GM23338 (cell line): ENCODE data around the gene CNIH1. TPM values are rescaled to one million over a fixed set of nuclear protein-coding genes. Genes with fewer than 3 reads are reported as not detected.

ENCODE experiments used
- ATAC-seq: fragments of 200-7000 bp; cut with Tn5 transposase; 3 replicates; pipeline ENCODE4 v1.9.1; 2020
- DNase-seq: peaks from one replicate; pipeline ENCODE4 v3.0.0-alpha.2; 2015; ENCODE audit warnings: low spot score
- H2AFZ ChIP-seq: fragments of 200-600 bp; sonication (generic); 2 replicates; pipeline ENCODE4 v1.8.0; 2016; ENCODE audit warnings: antibody characterized with exemption, mild to moderate bottlenecking, moderate library complexity
- H3F3A ChIP-seq: fragments of 200-600 bp; sonication (generic); replicated peaks from 2 replicates; pipeline ENCODE4 v1.8.0; 2017; ENCODE audit warnings: antibody characterized with exemption, mixed run types, low read depth
- H3K27ac ChIP-seq: fragments of 200-600 bp; sonication (generic); 2 replicates; pipeline ENCODE4 v1.6.1; 2016; ENCODE audit warnings: low read depth
- H3K27me3 ChIP-seq: fragments of 200-600 bp; sonication (generic); 2 replicates; pipeline ENCODE4 v1.8.0; 2016; ENCODE audit warnings: mild to moderate bottlenecking, mixed run types, moderate library complexity; ENCODE audit not compliant: insufficient read depth
- H3K36me3 ChIP-seq: fragments of 200-600 bp; sonication (generic); 2 replicates; pipeline ENCODE4 v1.8.0; 2016; ENCODE audit warnings: mild to moderate bottlenecking; ENCODE audit not compliant: insufficient read depth
- H3K4me1 ChIP-seq: fragments of 200-600 bp; sonication (generic); 2 replicates; pipeline ENCODE4 v1.8.0; 2016; ENCODE audit warnings: mild to moderate bottlenecking, moderate library complexity; ENCODE audit not compliant: insufficient read depth
- H3K4me2 ChIP-seq: fragments of 200-600 bp; sonication (generic); 2 replicates; pipeline ENCODE4 v1.7.1; 2017; ENCODE audit warnings: mixed run types
- H3K4me3 ChIP-seq: fragments of 200-600 bp; sonication (generic); 2 replicates; pipeline ENCODE4 v1.6.1; 2016; ENCODE audit warnings: mixed run types
- H3K79me2 ChIP-seq: fragments of 200-600 bp; sonication (generic); replicated peaks from 2 replicates; pipeline ENCODE4 v1.8.0; 2017; ENCODE audit warnings: mild to moderate bottlenecking; ENCODE audit not compliant: insufficient read depth
- H3K9me2 ChIP-seq: fragments of 200-600 bp; sonication (generic); 2 replicates; pipeline ENCODE4 v1.8.0; 2017; ENCODE audit not compliant: insufficient read depth
- H4K20me1 ChIP-seq: fragments of 200-600 bp; sonication (generic); replicated peaks from 2 replicates; pipeline ENCODE4 v1.8.0; 2017; ENCODE audit warnings: mild to moderate bottlenecking; ENCODE audit not compliant: insufficient read depth
- H3K27ac Mint-ChIP-seq: 2 replicates; pipeline ENCODE4 v1.8.0; 2020; ENCODE audit warnings: inconsistent platforms, mild to moderate bottlenecking, moderate library complexity, mixed read lengths
- H3K27me3 Mint-ChIP-seq: 3 replicates; pipeline ENCODE4 v1.8.0; 2022; ENCODE audit warnings: low read depth, mild to moderate bottlenecking, moderate library complexity, mixed read lengths, inconsistent platforms; ENCODE audit not compliant: insufficient read depth, poor library complexity
- H3K36me3 Mint-ChIP-seq: 3 replicates; pipeline ENCODE4 v1.8.0; 2021; ENCODE audit warnings: low read depth, mild to moderate bottlenecking, inconsistent platforms, moderate library complexity, mixed read lengths
- H3K4me1 Mint-ChIP-seq: 3 replicates; pipeline ENCODE4 v1.8.0; 2020; ENCODE audit warnings: mild to moderate bottlenecking, inconsistent platforms, mixed read lengths
- H3K4me3 Mint-ChIP-seq: 3 replicates; pipeline ENCODE4 v1.8.0; 2021; ENCODE audit warnings: moderate library complexity, mild to moderate bottlenecking, inconsistent platforms, mixed read lengths
- H3K9me3 Mint-ChIP-seq: 3 replicates; pipeline ENCODE4 v1.8.0; 2020; ENCODE audit warnings: moderate library complexity, mild to moderate bottlenecking, inconsistent platforms, mixed read lengths
- CREB1 ChIP-seq: fragments of 250-450 bp; sonication (Bioruptor Pico); IDR thresholded peaks from 2 replicates; pipeline ENCODE4 v1.5.0; 2020; ENCODE audit warnings: low read depth, mild to moderate bottlenecking, moderate library complexity
- CTCF ChIP-seq, 2 experiments: fragments of 200-600 bp in 1 of 2; sonication (generic) in 1 of 2; conservative IDR thresholded peaks; 2 replicates each; pipeline versions ENCODE4 v1.5.1 to v1.6.1; 2016 to 2017; ENCODE audit warnings: antibody characterized with exemption in 2 of 2, low read depth in 2 of 2, mild to moderate bottlenecking in 2 of 2, moderate library complexity in 1 of 2
- ETS1 ChIP-seq: IDR thresholded peaks from 2 replicates; pipeline ENCODE4 v1.6.1; 2016; ENCODE audit warnings: antibody characterized with exemption
- EZH2 ChIP-seq: fragments of 200-600 bp; sonication (generic); IDR thresholded peaks from one replicate; pipeline ENCODE4 v1.8.0; 2017; ENCODE audit warnings: antibody characterized with exemption, mild to moderate bottlenecking, low read depth; ENCODE audit not compliant: unreplicated experiment
- EZH2phosphoT487 ChIP-seq: fragments of 200-600 bp; sonication (generic); IDR thresholded peaks from one replicate; pipeline ENCODE4 v1.8.1; 2018; ENCODE audit warnings: antibody characterized with exemption; ENCODE audit not compliant: unreplicated experiment
- JUNB ChIP-seq: IDR thresholded peaks from one replicate; pipeline ENCODE4 v1.6.1; 2016; ENCODE audit warnings: antibody characterized with exemption; ENCODE audit not compliant: unreplicated experiment
- NANOG ChIP-seq: IDR thresholded peaks from 2 replicates; pipeline ENCODE4 v1.6.1; 2016; ENCODE audit warnings: antibody characterized with exemption, borderline replicate concordance
- POLR2AphosphoS5 ChIP-seq: IDR thresholded peaks from 2 replicates; pipeline ENCODE4 v1.6.1; 2016; ENCODE audit warnings: antibody characterized with exemption, low read depth
- REST ChIP-seq: IDR thresholded peaks from one replicate; pipeline ENCODE4 v1.6.1; 2018; ENCODE audit warnings: antibody characterized with exemption; ENCODE audit not compliant: unreplicated experiment
- STAT1 ChIP-seq: IDR thresholded peaks from one replicate; pipeline ENCODE4 v1.6.1; 2016; ENCODE audit warnings: antibody characterized with exemption; ENCODE audit not compliant: unreplicated experiment
- ZNF114 ChIP-seq: fragments of 250-450 bp; sonication (Bioruptor Pico); IDR thresholded peaks from 2 replicates; pipeline ENCODE4 v1.5.0; 2020; ENCODE audit warnings: mild to moderate bottlenecking, moderate library complexity
- ZNF331 ChIP-seq: fragments of 250-450 bp; sonication (Bioruptor Pico); IDR thresholded peaks from 2 replicates; pipeline ENCODE4 v1.5.0; 2020; ENCODE audit warnings: low read depth, mild to moderate bottlenecking, moderate library complexity
- ZNF462 ChIP-seq: fragments of 250-450 bp; sonication (Bioruptor Pico); IDR thresholded peaks from 2 replicates; pipeline ENCODE4 v1.5.0; 2020; ENCODE audit warnings: mild to moderate bottlenecking, moderate library complexity
- polyA plus RNA-seq: library from polyadenylated mRNA; unstranded; fragments of >200 nt; fragmentation: Nextera tagmentation; extraction: Ambion mirVana; gene quantifications from 2 replicates; pipeline ENCODE4 v1.2.1, GENCODE V29; 2016
- total RNA-seq: library from RNA; depleted of rRNA; stranded (reverse); fragments of >200 nt; shearing (Covaris generic); gene quantifications from 2 replicates; pipeline ENCODE4 v1.2.3, GENCODE V29; 2014

Gene CNIH1
- total and polyA plus RNA-seq, 2 experiments from 2014 or later, result 135 to 172 TPM

GRCh38 chr14:54394596-54394995, 46.6 kb downstream of the CNIH1 start:
- no peak overlapping the region for H3K27ac Mint-ChIP-seq
- H3K27me3 Mint-ChIP-seq, result peaks cover 16% of the 10 kb centered on the region
- no peak for ATAC-seq
- H3K4me2 ChIP-seq, result no peak overlapping the region
- H3K9me3 Mint-ChIP-seq, result no peaks in the 10 kb centered on the region
- no peaks in the 10 kb centered on the region; the same call in 2 of the 3 replicates for H3K36me3 Mint-ChIP-seq
- H3K4me1 ChIP-seq, result peaks cover 13% of the 10 kb centered on the region
- 0 out of 2 replicates have a peak, but pooled peaks cover 6% of the 10 kb centered on the region for H3F3A ChIP-seq
- H3K36me3 ChIP-seq, result no peaks in the 10 kb centered on the region
- peaks cover 4% of the 10 kb centered on the region; the same call in 1 of the 2 replicates for H4K20me1 ChIP-seq
- H3K4me3 ChIP-seq, result no peak overlapping the region
- H3K4me1 Mint-ChIP-seq, result peaks cover 18% of the 10 kb centered on the region; the same call in 2 of the 3 replicates
- no peak overlapping the region for H3K27ac ChIP-seq
- TF ChIP-seq EZH2 (no peak), EZH2phosphoT487 (no peak), NANOG (no peak), ZNF114 (CRISPR knock-in tag) (no peak), ETS1 (no peak), STAT1 (no peak), CREB1 (CRISPR knock-in tag) (no peak), JUNB (no peak), REST (no peak), ZNF462 (CRISPR knock-in tag) (no peak), CTCF (conservative IDR thresholded peaks at IDR 0.05; ENCODE audit: low read depth in 2 of 2) (no peak), ZNF331 (CRISPR knock-in tag) (no peak), POLR2AphosphoS5 (no peak)
- no peak overlapping the region for H3K4me3 Mint-ChIP-seq
- H3K79me2 ChIP-seq, result no peaks in the 10 kb centered on the region
- DNase-seq, result no peak
- H3K27me3 ChIP-seq, result peaks cover 17% of the 10 kb centered on the region
- H3K9me2 ChIP-seq, result no peaks in the 10 kb centered on the region
- 0 out of 2 replicates have a peak overlapping the region, but pooled peaks have one; percentile 28 for H2AFZ ChIP-seq
